Natural killer cell (primary cell): ENCODE data around the gene TMCO5A. TPM values are rescaled to one million over a fixed set of nuclear protein-coding genes. Genes with fewer than 3 reads are reported as not detected.

Experiments
- ATAC-seq, 3 donors: fragments of 150-1000 bp in 2 of 3; fragments of 200-7000 bp in 1 of 3; cut with Tn5 transposase; 1 replicate in 1 of 3; 2 replicates in 2 of 3; pipeline ENCODE4 v1.10.0; 2021; ENCODE audit warnings: mild to moderate bottlenecking in 2 of 3, moderate library complexity in 2 of 3
- DNase-seq, 2 donors: peaks; one replicate each; pipeline versions ENCODE4 v3.0.0 to v3.0.0-alpha.2; 2013 to 2021; ENCODE audit warnings: mixed read lengths in 1 of 2
- H3K27ac ChIP-seq: one replicate; pipeline ENCODE4 v1.5.1; 2013; ENCODE audit warnings: mild to moderate bottlenecking, low read length
- H3K27me3 ChIP-seq: one replicate; pipeline ENCODE4 v1.6.1; 2013; ENCODE audit warnings: low read length; ENCODE audit not compliant: control insufficient read depth, insufficient read depth
- H3K36me3 ChIP-seq: one replicate; pipeline ENCODE4 v1.6.1; 2013; ENCODE audit warnings: low read length; ENCODE audit not compliant: control insufficient read depth, insufficient read depth
- H3K4me1 ChIP-seq: one replicate; pipeline ENCODE4 v1.6.1; 2013; ENCODE audit warnings: low read length; ENCODE audit not compliant: control insufficient read depth, insufficient read depth
- H3K4me3 ChIP-seq: one replicate; pipeline ENCODE4 v1.5.1; 2013; ENCODE audit warnings: low read length
- H3K9me3 ChIP-seq: one replicate; pipeline ENCODE4 v1.6.1; 2013; ENCODE audit warnings: low read length; ENCODE audit not compliant: control insufficient read depth, insufficient read depth
- H3K27ac Mint-ChIP-seq, 2 donors: one replicate each; pipeline ENCODE4 v1.8.0; 2022; ENCODE audit warnings: mild to moderate bottlenecking in 2 of 2, mixed read lengths in 2 of 2, moderate library complexity in 1 of 2
- H3K27me3 Mint-ChIP-seq, 2 donors: one replicate each; pipeline ENCODE4 v1.8.0; 2022; ENCODE audit warnings: low read depth in 2 of 2, mixed read lengths in 2 of 2
- H3K36me3 Mint-ChIP-seq: one replicate; pipeline ENCODE4 v1.8.0; 2022; ENCODE audit warnings: mixed read lengths
- H3K4me1 Mint-ChIP-seq, 2 donors: one replicate each; pipeline ENCODE4 v1.8.0; 2022; ENCODE audit warnings: mixed read lengths in 2 of 2
- H3K4me3 Mint-ChIP-seq: one replicate; pipeline ENCODE4 v1.8.0; 2022; ENCODE audit warnings: mild to moderate bottlenecking, moderate library complexity, mixed read lengths
- H3K9me3 Mint-ChIP-seq, 2 donors: one replicate each; pipeline ENCODE4 v1.8.0; 2022; ENCODE audit warnings: mixed read lengths in 2 of 2
- WGBS: methylation state at CpG from one replicate; pipeline ENCODE4 v1.1.7; 2013; ENCODE audit warnings: missing lambda C conversion rate; ENCODE audit not compliant: insufficient coverage; 5-methylcytosine and 5-hydroxymethylcytosine counted together
- intact Hi-C: fragments of 100-400 bp; cut with micrococcal nuclease; formaldehyde crosslinking; loops from one replicate; pipeline ENCODE4 v1.14.2; 2022
- total RNA-seq, 4 donors: library from RNA; stranded (reverse); fragments of 120-200 nt in 1 of 4; gene quantifications; one replicate each; pipeline versions ENCODE4 v1.2.3 to v1.2.4, GENCODE V29; 2013 to 2022
- TF ChIP-seq, protein P1 (sequence below): fragments of 200-600 bp; IDR thresholded peaks from one replicate; pipeline ENCODE4 v1.8.0; 2022; ENCODE audit warnings: antibody characterized with exemption

TMCO5A gene
- total RNA-seq, 3 donors from 2014 or later (not counting 1 experiment from before 2014, with no cell fraction given), result not detected

DNA sequence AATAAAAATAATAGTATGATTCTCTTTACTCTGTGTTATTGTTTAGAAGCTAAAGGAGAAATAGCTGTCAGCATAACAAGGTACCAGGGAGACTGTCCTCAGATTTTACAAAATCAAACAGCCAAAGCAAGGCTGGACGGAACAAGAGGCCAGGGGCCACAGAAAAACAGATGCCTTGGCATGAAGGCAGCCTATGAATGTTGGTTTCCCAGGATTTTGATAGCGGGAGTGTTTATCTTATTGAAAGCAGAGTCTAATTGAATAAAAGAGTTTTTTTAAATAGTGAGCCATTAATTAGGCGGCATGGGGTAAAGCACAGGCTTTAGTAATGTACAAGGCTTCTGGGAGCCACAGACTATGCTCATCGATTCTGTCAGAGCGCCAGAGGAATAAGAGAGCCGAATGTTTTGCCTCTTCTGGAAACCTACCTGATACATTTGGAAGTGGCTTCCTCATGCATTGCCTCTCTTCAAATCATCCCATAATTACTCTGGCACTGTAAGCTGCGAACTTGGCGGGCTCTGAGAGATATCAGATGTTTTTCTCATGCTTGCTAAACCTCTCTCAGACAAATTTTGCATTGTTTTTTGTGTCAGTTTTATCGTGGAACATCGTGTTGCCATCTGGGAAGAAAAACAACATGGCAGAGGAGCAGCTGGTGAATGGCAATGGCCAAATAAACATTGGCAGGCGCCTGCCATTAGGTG, 30.4 kb upstream of the TMCO5A start:
- intact Hi-C loops, result no loop called here
- WGBS, result 90% methylated on average over 11 of the region's 11 CpGs
- no peak for ATAC-seq

DNA sequence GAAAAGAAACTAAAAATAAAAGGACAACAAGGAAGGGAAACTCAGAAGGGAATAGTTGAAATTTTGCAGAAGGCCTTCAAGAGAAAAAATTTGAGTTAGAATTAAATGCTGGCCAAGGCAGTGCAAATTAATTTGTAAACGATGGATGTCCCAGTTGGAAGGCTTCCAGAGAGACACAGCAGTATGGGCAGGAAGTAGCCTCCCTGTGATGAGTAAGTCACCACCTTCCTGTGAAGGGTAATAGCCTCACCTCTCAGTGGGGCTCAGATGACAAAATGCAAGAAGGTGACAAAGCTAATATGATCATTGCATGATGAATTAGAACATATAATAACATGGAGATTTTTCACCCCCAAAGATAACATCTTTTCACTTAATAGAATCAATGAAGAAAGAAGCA, 27.3 kb upstream of the TMCO5A start:
- WGBS, result 40% methylated on average over 1 of the region's 1 CpG
- no peak overlapping the region for H3K4me3 ChIP-seq
- peaks cover 5 to 11% of the 10 kb centered on the region in 2 donors for H3K27me3 Mint-ChIP-seq
- no peaks in the 10 kb centered on the region for H3K4me1 Mint-ChIP-seq
- no peak for DNase-seq
- H3K36me3 Mint-ChIP-seq, result no peaks in the 10 kb centered on the region
- H3K27me3 ChIP-seq, result no peaks in the 10 kb centered on the region
- no peaks in the 10 kb centered on the region for H3K9me3 Mint-ChIP-seq
- no peak overlapping the region for H3K27ac ChIP-seq
- ATAC-seq, result no peak
- no peak overlapping the region for H3K27ac Mint-ChIP-seq
- H3K4me3 Mint-ChIP-seq, result no peak overlapping the region
- TF ChIP-seq, protein P1, sequence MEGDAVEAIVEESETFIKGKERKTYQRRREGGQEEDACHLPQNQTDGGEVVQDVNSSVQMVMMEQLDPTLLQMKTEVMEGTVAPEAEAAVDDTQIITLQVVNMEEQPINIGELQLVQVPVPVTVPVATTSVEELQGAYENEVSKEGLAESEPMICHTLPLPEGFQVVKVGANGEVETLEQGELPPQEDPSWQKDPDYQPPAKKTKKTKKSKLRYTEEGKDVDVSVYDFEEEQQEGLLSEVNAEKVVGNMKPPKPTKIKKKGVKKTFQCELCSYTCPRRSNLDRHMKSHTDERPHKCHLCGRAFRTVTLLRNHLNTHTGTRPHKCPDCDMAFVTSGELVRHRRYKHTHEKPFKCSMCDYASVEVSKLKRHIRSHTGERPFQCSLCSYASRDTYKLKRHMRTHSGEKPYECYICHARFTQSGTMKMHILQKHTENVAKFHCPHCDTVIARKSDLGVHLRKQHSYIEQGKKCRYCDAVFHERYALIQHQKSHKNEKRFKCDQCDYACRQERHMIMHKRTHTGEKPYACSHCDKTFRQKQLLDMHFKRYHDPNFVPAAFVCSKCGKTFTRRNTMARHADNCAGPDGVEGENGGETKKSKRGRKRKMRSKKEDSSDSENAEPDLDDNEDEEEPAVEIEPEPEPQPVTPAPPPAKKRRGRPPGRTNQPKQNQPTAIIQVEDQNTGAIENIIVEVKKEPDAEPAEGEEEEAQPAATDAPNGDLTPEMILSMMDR, result no peak
- H3K36me3 ChIP-seq, result no peaks in the 10 kb centered on the region
- H3K4me1 ChIP-seq, result no peaks in the 10 kb centered on the region
- intact Hi-C loops, result no loop called here
- no peaks in the 10 kb centered on the region for H3K9me3 ChIP-seq

More for the DNA sequence above, 30.4 kb upstream of the TMCO5A start:
- Histone ChIP-seq H3K4me1 (no peaks in the 10 kb centered on the region), H3K27ac (no peak overlapping the region), H3K9me3 (no peaks in the 10 kb centered on the region), H3K27me3 (no peaks in the 10 kb centered on the region), H3K4me3 (no peak overlapping the region), H3K36me3 (no peaks in the 10 kb centered on the region)
- H3K27me3 Mint-ChIP-seq, result peaks cover 5 to 11% of the 10 kb centered on the region in 2 donors
- H3K4me1 Mint-ChIP-seq, result no peaks in the 10 kb centered on the region
- no peaks in the 10 kb centered on the region for H3K9me3 Mint-ChIP-seq
- H3K27ac Mint-ChIP-seq, result no peak overlapping the region
- no peak overlapping the region for H3K4me3 Mint-ChIP-seq
- H3K36me3 Mint-ChIP-seq, result no peaks in the 10 kb centered on the region
- DNase-seq, result no peak
- TF ChIP-seq, protein P1, result no peak

DNA sequence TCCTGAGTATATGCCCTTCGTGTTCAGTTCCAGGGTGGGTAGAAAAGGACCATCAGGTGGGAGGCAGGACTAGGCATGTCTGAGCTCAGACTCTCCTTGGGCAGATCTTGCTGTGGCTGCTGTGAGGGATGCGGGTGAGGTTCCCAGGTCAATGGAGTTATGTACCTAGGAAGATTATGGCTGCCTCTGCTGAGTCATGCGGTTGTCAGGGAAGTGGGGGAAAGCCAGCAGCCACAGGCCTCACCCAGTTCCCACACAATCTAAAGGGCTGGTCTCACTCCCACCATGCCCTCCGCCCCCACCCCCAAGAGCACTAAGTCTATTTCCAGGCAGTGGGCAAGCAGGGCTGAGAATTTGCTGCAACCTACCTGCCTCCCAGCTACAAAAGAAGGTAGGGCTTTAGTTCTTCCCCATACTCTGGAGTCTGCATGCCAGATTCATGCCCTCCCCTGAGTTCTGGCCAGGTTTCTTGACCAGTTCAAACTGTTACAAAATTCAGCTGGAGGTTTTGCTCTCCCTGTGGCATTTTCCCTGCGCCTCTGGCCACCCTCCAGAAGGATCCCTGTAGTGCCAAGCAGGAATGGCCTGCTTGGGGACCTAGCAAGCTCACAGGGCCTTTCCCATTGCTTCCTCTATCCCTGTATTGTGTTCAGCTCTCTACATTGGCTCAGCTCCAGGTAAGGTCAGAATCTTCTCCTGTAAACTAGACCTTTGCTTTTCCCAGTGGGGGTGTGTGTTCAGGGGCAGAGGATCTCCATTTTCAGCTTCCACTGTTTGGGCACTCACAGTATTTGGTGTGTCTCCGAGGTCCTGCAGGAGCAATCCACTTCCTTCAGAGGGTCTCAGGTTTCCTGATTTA, 12.7 kb upstream of the TMCO5A start:
- Mint-ChIP-seq H3K9me3 (peaks cover 9 to 11% of the 10 kb centered on the region in 2 donors), H3K4me1 (no peaks in the 10 kb centered on the region), H3K4me3 (no peak overlapping the region), H3K27me3 (peaks cover 0 to 6% of the 10 kb centered on the region in 2 donors), H3K36me3 (peaks cover 8% of the 10 kb centered on the region), H3K27ac (no peak overlapping the region)
- Histone ChIP-seq H3K27ac (no peak overlapping the region), H3K4me1 (no peaks in the 10 kb centered on the region), H3K36me3 (no peaks in the 10 kb centered on the region), H3K4me3 (no peak overlapping the region), H3K9me3 (no peaks in the 10 kb centered on the region), H3K27me3 (no peaks in the 10 kb centered on the region)
- TF ChIP-seq, protein P1, result no peak
- no peak for DNase-seq
- intact Hi-C loops, result no loop called here
- 82% methylated on average over 6 of the region's 6 CpGs for WGBS
- no peak for ATAC-seq
